H1 (cell line): ENCODE results near the gene PDPK1. TPM values are rescaled to one million over a fixed set of nuclear protein-coding genes. Genes with fewer than 3 reads are reported as not detected.

Source experiments
- CTCF ChIA-PET: fragments of 300-600 bp; sonication (Branson Sonifier 250); formaldehyde crosslinking; loops from one replicate; lab custom pipeline; 2021; ENCODE audit not compliant: partially characterized antibody; lab: Charles Lee
- POLR2A ChIA-PET: fragments of 300-600 bp; sonication (Branson Sonifier 250); formaldehyde crosslinking; loops from one replicate; lab custom pipeline; 2021; ENCODE audit warnings: inconsistent platforms; ENCODE audit not compliant: partially characterized antibody; lab: Charles Lee
- DNase-seq, 2 experiments: peaks; one replicate each; pipeline versions ENCODE4 v3.0.0 to v3.0.0-alpha.2; 2010 to 2022; ENCODE audit warnings: low spot score in 2 of 2, low read depth in 1 of 2, mixed read lengths in 1 of 2
- FAIRE-seq: peaks from 2 replicates; lab custom pipeline; 2011; peaks lifted over from hg19 to GRCh38; lab: Jason Lieb, UNC
- H2AFZ ChIP-seq: 2 replicates; pipeline ENCODE4 v1.8.1; 2012; ENCODE audit warnings: low read length, inconsistent platforms
- H2AK5ac ChIP-seq: 2 replicates; pipeline ENCODE4 v1.6.1; 2013; ENCODE audit warnings: low read depth, low read length
- H2BK120ac ChIP-seq: replicated peaks from 2 replicates; pipeline ENCODE3; 2013; ENCODE audit warnings: low read depth, low read length, inconsistent platforms
- H2BK12ac ChIP-seq: 2 replicates; pipeline ENCODE4 v1.6.1; 2013; ENCODE audit warnings: low read depth, low read length
- H2BK15ac ChIP-seq: 2 replicates; pipeline ENCODE4 v1.6.1; 2013; ENCODE audit warnings: low read length
- H2BK20ac ChIP-seq: 2 replicates; pipeline ENCODE4 v1.6.1; 2013; ENCODE audit warnings: low read length
- H2BK5ac ChIP-seq: 2 replicates; pipeline ENCODE4 v1.6.1; 2013; ENCODE audit warnings: low read depth, low read length
- H3K14ac ChIP-seq: 2 replicates; pipeline ENCODE4 v1.6.1; 2013; ENCODE audit warnings: inconsistent platforms; ENCODE audit not compliant: insufficient read length
- H3K18ac ChIP-seq: 2 replicates; pipeline ENCODE4 v1.6.1; 2013; ENCODE audit warnings: low read length; ENCODE audit errors: extremely low read depth
- H3K23ac ChIP-seq: 2 replicates; pipeline ENCODE4 v1.6.1; 2013; ENCODE audit warnings: inconsistent platforms; ENCODE audit not compliant: insufficient read length
- H3K23me2 ChIP-seq: 2 replicates; pipeline ENCODE4 v1.6.1; 2013; ENCODE audit warnings: low read depth, low read length
- H3K27ac ChIP-seq: 2 replicates; pipeline ENCODE4 v1.6.1; 2011; ENCODE audit warnings: low read depth, low read length, inconsistent platforms
- H3K27me3 ChIP-seq, 4 experiments: replicated peaks in 1 of 4; 1 replicate in 1 of 4; 2 replicates in 3 of 4; pipeline versions ENCODE4 v1.6.1 to v1.8.1; 2011 to 2013; ENCODE audit warnings: low read length in 3 of 4, mild to moderate bottlenecking in 3 of 4, inconsistent platforms in 2 of 4, mixed read lengths in 2 of 4, moderate library complexity in 1 of 4; ENCODE audit not compliant: control insufficient read depth in 3 of 4, insufficient read depth in 3 of 4; ENCODE audit errors: extremely low read depth in 1 of 4
- H3K36me3 ChIP-seq, 4 experiments: 2 replicates each; pipeline versions ENCODE4 v1.6.1 to v1.8.1; 2011 to 2013; ENCODE audit warnings: mild to moderate bottlenecking in 4 of 4, low read length in 3 of 4, moderate library complexity in 2 of 4, control low read depth in 1 of 4, inconsistent platforms in 1 of 4; ENCODE audit not compliant: insufficient read depth in 4 of 4, control insufficient read depth in 2 of 4
- H3K4ac ChIP-seq: replicated peaks from 2 replicates; pipeline ENCODE3; 2013; ENCODE audit warnings: low read length, low read depth, mixed read lengths, inconsistent platforms; ENCODE audit not compliant: insufficient read length
- H3K4me1 ChIP-seq, 4 experiments: replicated peaks in 1 of 4; 1 replicate in 1 of 4; 2 replicates in 3 of 4; pipeline versions ENCODE4 v1.6.1 to v1.8.1; 2011 to 2013; ENCODE audit warnings: low read length in 3 of 4, inconsistent platforms in 2 of 4, mixed read lengths in 1 of 4; ENCODE audit not compliant: insufficient read depth in 4 of 4, control insufficient read depth in 3 of 4
- H3K4me2 ChIP-seq, 2 experiments: 2 replicates each; pipeline versions ENCODE4 v1.6.1 to v1.8.1; 2011 to 2013; ENCODE audit warnings: low read depth in 2 of 2, low read length in 2 of 2, control low read depth in 1 of 2, inconsistent platforms in 1 of 2, mild to moderate bottlenecking in 1 of 2; ENCODE audit not compliant: insufficient read depth in 1 of 2
- H3K4me3 ChIP-seq, 4 experiments: fragments of 200-600, 300-600 bp in 1 of 4; sonication (generic), shearing (Covaris generic), sonication (Bioruptor Twin) in 1 of 4; 2 replicates each; pipeline versions ENCODE4 v1.5.1 to v1.8.1; 2011 to 2016; ENCODE audit warnings: low read length in 4 of 4, low read depth in 3 of 4, control low read depth in 2 of 4, inconsistent platforms in 2 of 4, mild to moderate bottlenecking in 2 of 4, mixed read lengths in 1 of 4, moderate library complexity in 1 of 4; ENCODE audit not compliant: insufficient read depth in 2 of 4; ENCODE audit errors: extremely low read depth in 1 of 4
- H3K56ac ChIP-seq: replicated peaks from 2 replicates; pipeline ENCODE3; 2013; ENCODE audit warnings: low read depth, mild to moderate bottlenecking, mixed read lengths, low read length, inconsistent platforms; ENCODE audit not compliant: insufficient read length
- H3K79me1 ChIP-seq: 2 replicates; pipeline ENCODE4 v1.6.1; 2013; ENCODE audit warnings: low read depth, low read length, control low read depth
- H3K79me2 ChIP-seq, 2 experiments: 2 replicates each; pipeline versions ENCODE4 v1.6.1 to v1.8.1; 2012 to 2013; ENCODE audit warnings: low read length in 2 of 2, mild to moderate bottlenecking in 2 of 2, inconsistent platforms in 1 of 2; ENCODE audit not compliant: insufficient read depth in 2 of 2, control insufficient read depth in 1 of 2
- H3K9ac ChIP-seq, 4 experiments: replicated peaks in 1 of 4; 1 replicate in 1 of 4; 2 replicates in 3 of 4; pipeline versions ENCODE4 v1.6.1 to v1.8.1; 2011 to 2013; ENCODE audit warnings: low read depth in 3 of 4, low read length in 3 of 4, control low read depth in 2 of 4, mild to moderate bottlenecking in 2 of 4, moderate library complexity in 2 of 4, inconsistent platforms in 1 of 4; ENCODE audit errors: extremely low read depth in 1 of 4
- H3K9me3 ChIP-seq, 2 experiments: 2 replicates each; pipeline versions ENCODE4 v1.6.1 to v1.8.1; 2012 to 2013; ENCODE audit warnings: mild to moderate bottlenecking in 2 of 2, moderate library complexity in 2 of 2, control low read depth in 1 of 2, inconsistent platforms in 1 of 2, low read depth in 1 of 2, low read length in 1 of 2, mixed read lengths in 1 of 2; ENCODE audit not compliant: insufficient read depth in 2 of 2
- H4K20me1 ChIP-seq, 2 experiments: replicated peaks in 1 of 2; 2 replicates each; pipeline versions ENCODE3 to v1.8.1; 2011 to 2013; ENCODE audit warnings: inconsistent platforms in 2 of 2, low read length in 2 of 2, mild to moderate bottlenecking in 1 of 2; ENCODE audit not compliant: insufficient read depth in 2 of 2, control insufficient read depth in 1 of 2
- H4K5ac ChIP-seq: 2 replicates; pipeline ENCODE4 v1.6.1; 2013; ENCODE audit warnings: low read length, low read depth, mixed read lengths, inconsistent platforms; ENCODE audit not compliant: insufficient read length
- H4K8ac ChIP-seq: 2 replicates; pipeline ENCODE4 v1.8.0; 2013; ENCODE audit warnings: mild to moderate bottlenecking, moderate library complexity, low read length, inconsistent platforms; ENCODE audit not compliant: insufficient read depth; ENCODE audit errors: extremely low read depth
- H4K91ac ChIP-seq: replicated peaks from 2 replicates; pipeline ENCODE3; 2013; ENCODE audit warnings: low read length, mixed read lengths, inconsistent platforms; ENCODE audit not compliant: insufficient read length
- CEBPB ChIP-seq: IDR thresholded peaks from 2 replicates; pipeline ENCODE4 v1.6.1; 2012; ENCODE audit warnings: low read depth, low read length
- EZH2 ChIP-seq: fragments of 200-600 bp; sonication (generic); IDR thresholded peaks from 2 replicates; pipeline ENCODE4 v1.7.1; 2012; ENCODE audit warnings: low read depth, mild to moderate bottlenecking, moderate library complexity, low read length, inconsistent platforms; ENCODE audit not compliant: severe bottlenecking
- KDM5A ChIP-seq: fragments of 200-600 bp; IDR thresholded peaks from 2 replicates; pipeline ENCODE4 v1.7.1; 2012; ENCODE audit warnings: mild to moderate bottlenecking, low read length, inconsistent platforms, mixed read lengths
- RAD21 ChIP-seq, 2 experiments: IDR thresholded peaks in 1 of 2; conservative IDR thresholded peaks in 1 of 2; 2 replicates each; pipeline ENCODE4 v1.6.1; 2011; ENCODE audit warnings: low read depth in 2 of 2, low read length in 2 of 2, improper control_type of control experiment in 1 of 2, inconsistent platforms in 1 of 2, mild to moderate bottlenecking in 1 of 2, moderate library complexity in 1 of 2
- SIX5 ChIP-seq: IDR thresholded peaks from 2 replicates; pipeline ENCODE4 v1.6.1; 2011; ENCODE audit warnings: mild to moderate bottlenecking, low read depth, low read length
- TAF7 ChIP-seq: optimal IDR thresholded peaks from 2 replicates; pipeline ENCODE3; 2011; ENCODE audit warnings: low read depth, mild to moderate bottlenecking, inconsistent platforms, low read length, moderate library complexity, borderline replicate concordance
- WGBS, 2 experiments: shearing (Covaris generic) in 1 of 2; methylation state at CpG; one replicate each; pipeline versions ENCODE4 v1.1.6 to v1.1.7; 2013 to 2015; ENCODE audit warnings: low lambda C conversion rate in 2 of 2, mixed read lengths in 2 of 2, inconsistent platforms in 1 of 2, low coverage in 1 of 2, missing lambda C conversion rate in 1 of 2; ENCODE audit not compliant: insufficient replicate concordance in 2 of 2, insufficient coverage in 1 of 2, insufficient read length in 1 of 2; ENCODE audit errors: extremely low coverage in 1 of 2, missing lambda C conversion rate in 1 of 2; 5-methylcytosine and 5-hydroxymethylcytosine counted together
- polyA plus RNA-seq, 7 experiments: library from polyadenylated mRNA; depleted of rRNA in 3 of 7; stranded (reverse) in 5 of 7; unstranded in 2 of 7; fragments of >200 nt in 5 of 7; fragments of 200-250 nt in 2 of 7; gene quantifications; 1 replicate in 5 of 7; 2 replicates in 1 of 7; 4 replicates in 1 of 7; pipeline versions ENCODE4 v1.2.1 to v1.2.3, GENCODE V29; 2011 to 2013; ENCODE audit warnings: missing spikeins in 2 of 7, mixed read lengths in 2 of 7
- total RNA-seq: library from RNA; stranded (reverse); fragmentation: NEBNext Ultra II Directional; extraction: Animal tissue kit (Norgen Biotek cat#: 25700); gene quantifications from 2 replicates; pipeline ENCODE4 v1.2.1, GENCODE V29; 2021
- TF ChIP-seq, protein P1 (sequence below): IDR thresholded peaks from 2 replicates; pipeline ENCODE4 v1.6.1; 2012; ENCODE audit warnings: low read length, inconsistent platforms

The PDPK1 gene
- total and polyA plus RNA-seq, 2 of the 8 experiments (the other 6 are each of a cell fraction or from before 2014, with no cell fraction given) = 17.1 to 27.8 TPM

DNA sequence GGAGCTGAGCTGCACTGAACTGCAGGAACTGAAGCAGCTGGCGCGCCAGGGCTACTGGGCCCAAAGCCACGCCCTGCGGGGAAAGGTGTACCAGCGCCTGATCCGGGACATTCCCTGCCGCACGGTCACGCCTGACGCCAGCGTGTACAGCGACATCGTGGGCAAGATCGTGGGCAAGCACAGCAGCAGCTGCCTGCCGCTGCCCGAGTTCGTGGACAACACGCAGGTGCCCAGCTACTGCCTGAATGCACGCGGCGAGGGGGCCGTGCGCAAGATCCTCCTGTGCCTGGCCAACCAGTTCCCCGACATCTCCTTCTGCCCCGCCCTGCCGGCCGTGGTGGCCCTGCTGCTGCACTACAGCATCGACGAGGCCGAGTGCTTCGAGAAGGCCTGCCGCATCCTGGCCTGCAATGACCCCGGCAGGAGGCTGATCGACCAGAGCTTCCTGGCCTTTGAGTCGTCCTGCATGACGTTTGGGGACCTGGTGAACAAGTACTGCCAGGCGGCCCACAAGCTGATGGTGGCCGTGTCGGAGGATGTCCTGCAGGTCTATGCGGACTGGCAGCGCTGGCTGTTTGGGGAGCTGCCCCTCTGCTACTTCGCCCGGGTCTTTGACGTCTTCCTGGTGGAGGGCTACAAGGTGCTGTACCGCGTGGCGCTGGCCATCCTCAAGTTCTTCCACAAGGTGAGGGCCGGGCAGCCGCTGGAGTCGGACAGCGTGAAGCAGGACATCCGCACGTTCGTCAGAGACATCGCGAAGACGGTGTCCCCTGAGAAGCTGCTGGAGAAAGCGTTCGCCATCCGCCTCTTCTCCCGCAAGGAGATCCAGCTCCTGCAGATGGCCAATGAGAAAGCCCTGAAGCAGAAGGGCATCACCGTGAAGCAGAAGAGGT is 41.4 kb upstream of the PDPK1 start:
- no peak overlapping the region for H3K23ac ChIP-seq
- H4K5ac ChIP-seq = no peak overlapping the region
- H2BK5ac ChIP-seq = no peak overlapping the region; the same call in 1 of the 2 replicates
- no peak overlapping the region; the same call in 1 of the 2 replicates for H2BK12ac ChIP-seq
- no peak overlapping the region for H2BK15ac ChIP-seq
- H4K91ac ChIP-seq = no peak overlapping the region
- FAIRE-seq (no peak), DNase-seq (no peak)
- no peaks in the 10 kb centered on the region; a peak in 1 of 7 replicates for H3K27me3 ChIP-seq
- no peaks in the 10 kb centered on the region for H3K9me3 ChIP-seq
- no peak overlapping the region for H2AFZ ChIP-seq
- H3K9ac ChIP-seq = no peak overlapping the region
- no peak overlapping the region for H3K18ac ChIP-seq
- POLR2A ChIA-PET = interaction anchor here (1.5 to 2.1 kb wide), 3 partner anchors 14 to 274 kb away, joined by 3 to 5 read pairs (median 4); partner anchors contain the start of gene ATP6V0C
- H3K23me2 ChIP-seq = no peaks in the 10 kb centered on the region
- no peak overlapping the region for H3K4me3 ChIP-seq
- 95% methylated on average over 56 of the region's 62 CpGs; no CpG with 5 or more reads in 1 of the 2 experiments for WGBS, 2 experiments
- no peak overlapping the region for H3K56ac ChIP-seq
- TF ChIP-seq CEBPB = no peak
- TF ChIP-seq SIX5 = no peak
- no peak for TF ChIP-seq KDM5A
- TF ChIP-seq TAF7 = no peak
- TF ChIP-seq EZH2 = no peak
- TF ChIP-seq, protein P1, sequence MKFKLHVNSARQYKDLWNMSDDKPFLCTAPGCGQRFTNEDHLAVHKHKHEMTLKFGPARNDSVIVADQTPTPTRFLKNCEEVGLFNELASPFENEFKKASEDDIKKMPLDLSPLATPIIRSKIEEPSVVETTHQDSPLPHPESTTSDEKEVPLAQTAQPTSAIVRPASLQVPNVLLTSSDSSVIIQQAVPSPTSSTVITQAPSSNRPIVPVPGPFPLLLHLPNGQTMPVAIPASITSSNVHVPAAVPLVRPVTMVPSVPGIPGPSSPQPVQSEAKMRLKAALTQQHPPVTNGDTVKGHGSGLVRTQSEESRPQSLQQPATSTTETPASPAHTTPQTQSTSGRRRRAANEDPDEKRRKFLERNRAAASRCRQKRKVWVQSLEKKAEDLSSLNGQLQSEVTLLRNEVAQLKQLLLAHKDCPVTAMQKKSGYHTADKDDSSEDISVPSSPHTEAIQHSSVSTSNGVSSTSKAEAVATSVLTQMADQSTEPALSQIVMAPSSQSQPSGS = no peak
- TF ChIP-seq RAD21 (IDR thresholded peaks at IDR 0.05 in 1 of 2, conservative IDR thresholded peaks at IDR 0.05 in 1 of 2; ENCODE audit: low read depth in 2 of 2, low read length in 2 of 2) = no peak
- peaks cover 2 to 6% of the 10 kb centered on the region in 2 experiments for H4K20me1 ChIP-seq
- H4K8ac ChIP-seq = no peak overlapping the region
- no peak overlapping the region for H2BK120ac ChIP-seq
- no peak overlapping the region for H2AK5ac ChIP-seq
- H3K4me2 ChIP-seq = no peak overlapping the region
- CTCF ChIA-PET = interaction anchor here (0.8 to 1.4 kb wide), 6 partner anchors 10 to 251 kb away, joined by 3 to 4 read pairs (median 4); partner anchors contain the start of gene TEDC2
- no peak overlapping the region for H3K14ac ChIP-seq
- H3K79me1 ChIP-seq = no peaks in the 10 kb centered on the region; the same call in 1 of the 2 replicates
- H3K27ac ChIP-seq = no peak overlapping the region
- H3K4ac ChIP-seq = no peak overlapping the region
- no peaks in the 10 kb centered on the region for H3K79me2 ChIP-seq
- H2BK20ac ChIP-seq = no peak overlapping the region
- peaks cover 0 to 15% (median 4%) of the 10 kb centered on the region in 4 experiments; a peak in 4 of 8 replicates for H3K36me3 ChIP-seq
- H3K4me1 ChIP-seq = peaks cover 0 to 6% (median 2%) of the 10 kb centered on the region in 4 experiments; a peak in 4 of 7 replicates
